ENCODE results near the gene OPALIN.

Gene OPALIN

GRCh38 chr10:96358851-96359540 is at the start of gene OPALIN:
Gene OPALIN, minus strand, starts transcription at chr10:96359002. Its CDS starts 106 bp downstream, at chr10:96358896.
- no peak for DNase-seq (ENCODE audit: low read depth)

GRCh38 chr10:96408201-96408600 is 49.4 kb upstream of the OPALIN start:
- no peak for DNase-seq (ENCODE audit: low read depth)

DNA sequence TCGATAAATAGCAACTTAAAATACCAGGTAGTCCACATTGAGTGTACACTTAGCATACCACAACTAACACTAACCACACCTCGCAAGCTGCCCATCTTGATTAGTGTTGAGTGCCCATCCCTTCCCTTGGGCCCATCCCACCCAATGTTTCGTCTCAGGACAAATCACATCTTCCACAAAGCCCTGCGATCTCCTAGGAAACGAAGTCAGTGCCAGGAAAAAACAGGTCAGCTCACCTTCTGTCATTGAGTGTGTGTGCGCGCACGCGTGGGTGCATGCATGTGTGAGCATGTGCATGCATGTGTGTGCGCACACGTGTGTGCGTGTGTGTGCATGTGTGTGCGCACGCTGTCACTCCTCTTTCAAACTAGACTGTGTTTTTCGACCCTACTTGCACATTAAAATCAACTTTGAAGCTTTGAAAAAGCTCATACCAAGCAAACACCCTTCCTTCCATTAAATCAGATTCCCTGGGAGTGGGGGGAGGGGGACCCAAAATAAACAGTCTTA is 48.8 kb upstream of the OPALIN start:
- no peak for DNase-seq (ENCODE audit: low read depth)

GRCh38 chr10:96406091-96406490 is 47.3 kb upstream of the OPALIN start:
- DNase-seq (ENCODE audit: low read depth), result no peak

DNA sequence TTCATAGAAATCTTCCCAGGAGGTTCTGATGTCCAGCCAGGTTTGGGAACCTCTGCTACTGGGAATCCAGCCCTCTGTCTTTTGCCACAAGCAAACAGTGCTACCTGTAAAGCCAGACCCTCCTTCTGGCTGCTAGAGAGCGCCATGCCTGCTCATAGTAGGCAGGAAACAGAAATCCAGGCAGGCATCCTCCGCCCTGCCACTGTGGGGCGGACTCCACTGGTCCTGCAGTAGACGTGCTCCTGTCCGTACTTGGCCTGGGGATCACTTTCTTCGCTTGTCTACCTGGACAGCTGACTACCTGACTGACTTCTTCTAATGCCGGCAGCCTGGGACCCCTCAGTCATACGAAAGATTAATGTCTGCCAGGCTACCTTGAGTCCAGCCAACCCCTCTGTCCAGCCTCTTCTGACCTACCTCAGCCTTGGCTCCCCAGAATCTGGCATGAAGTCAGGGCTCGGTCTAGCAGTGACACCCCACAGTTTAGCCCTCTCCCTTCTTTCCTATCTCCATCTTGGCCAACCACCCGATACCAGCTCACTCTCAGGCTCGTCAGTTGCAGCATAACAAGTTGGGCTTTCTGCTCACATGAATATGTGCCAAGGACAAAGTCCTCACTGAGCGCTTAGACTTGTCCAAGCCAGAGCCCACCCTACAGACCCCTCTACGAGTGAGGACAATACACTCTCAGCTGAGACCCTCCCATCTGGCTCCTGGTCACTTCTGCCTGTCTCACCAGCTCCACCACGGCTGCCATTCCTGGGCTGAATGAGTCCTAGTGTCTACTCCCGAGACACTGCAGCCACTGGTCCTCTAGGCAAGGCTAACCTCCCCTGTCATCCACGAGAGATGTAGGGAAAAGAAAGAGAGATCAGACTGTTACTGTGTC is 43.9 kb upstream of the OPALIN start:
- no peak for DNase-seq (ENCODE audit: low read depth)

GRCh38 chr10:96401036-96401435 is 42.2 kb upstream of the OPALIN start:
- no peak for DNase-seq (ENCODE audit: low read depth)

DNA sequence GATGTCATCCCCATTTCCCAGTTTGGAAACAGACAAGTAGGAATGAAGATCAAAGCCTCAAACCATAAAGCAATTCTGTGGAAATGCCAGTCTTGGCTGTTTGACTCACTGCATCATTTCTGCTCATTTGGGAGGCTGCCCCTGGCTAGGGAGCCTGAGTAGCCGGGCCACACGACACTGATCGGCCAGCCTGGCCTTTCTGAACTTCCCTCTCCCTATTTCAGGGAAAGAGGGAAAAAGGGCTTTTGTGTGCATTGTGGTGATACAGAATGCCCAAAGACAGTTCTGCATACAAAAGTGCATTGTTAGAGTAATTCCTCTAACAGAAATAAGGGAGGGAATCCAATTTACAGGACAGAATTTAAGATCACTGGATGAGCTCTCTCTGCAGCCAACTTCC is 41.7 kb upstream of the OPALIN start:
- DNase-seq (ENCODE audit: low read depth), result no peak

DNA sequence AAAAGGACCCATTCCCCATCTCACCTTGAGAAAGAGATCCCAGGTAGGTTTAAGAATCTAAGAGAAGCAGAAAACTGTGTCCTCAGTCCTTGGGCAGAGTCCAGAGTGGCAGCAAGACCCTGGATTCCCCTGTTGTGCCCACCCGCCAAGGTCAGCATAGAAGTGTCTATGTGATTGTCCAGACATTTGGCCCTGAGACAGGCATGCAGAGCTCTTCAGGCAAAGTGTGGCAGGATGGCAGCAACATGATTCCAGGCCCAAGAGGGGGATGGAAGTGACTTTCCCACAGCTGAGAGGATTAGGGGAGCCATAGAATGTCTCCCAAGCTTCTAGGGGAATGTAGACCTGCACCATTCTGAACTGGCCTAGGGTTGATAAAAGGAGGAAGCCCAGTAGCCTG is 39.1 kb upstream of the OPALIN start:
- no peak for DNase-seq (ENCODE audit: low read depth)

- peak; percentile 31 for DNase-seq (ENCODE audit: low read depth)
Measured at GRCh38 chr10:96395931-96396877, 37.4 kb upstream of the OPALIN start.

DNA sequence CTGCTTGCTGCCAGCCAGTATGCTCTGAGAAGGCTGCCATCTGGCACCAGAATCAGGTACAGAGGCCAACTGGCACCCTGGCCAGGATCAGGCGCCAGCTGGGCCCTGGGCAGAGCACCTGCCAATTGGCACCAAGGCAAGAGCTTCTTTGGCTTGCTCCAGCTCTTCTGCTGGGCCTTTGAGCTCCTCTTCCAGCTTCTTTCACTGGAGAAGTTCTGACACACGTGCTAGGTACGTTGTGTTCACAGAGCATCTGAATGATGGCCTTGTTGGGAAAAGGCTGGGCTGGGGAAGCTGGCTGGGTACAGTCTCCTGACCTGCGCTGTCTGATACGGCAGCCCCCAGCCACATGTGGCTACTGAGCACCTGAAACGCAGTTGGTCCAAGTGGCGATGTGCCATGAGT is 31.7 kb upstream of the OPALIN start:
- no peak for DNase-seq (ENCODE audit: low read depth)

DNA sequence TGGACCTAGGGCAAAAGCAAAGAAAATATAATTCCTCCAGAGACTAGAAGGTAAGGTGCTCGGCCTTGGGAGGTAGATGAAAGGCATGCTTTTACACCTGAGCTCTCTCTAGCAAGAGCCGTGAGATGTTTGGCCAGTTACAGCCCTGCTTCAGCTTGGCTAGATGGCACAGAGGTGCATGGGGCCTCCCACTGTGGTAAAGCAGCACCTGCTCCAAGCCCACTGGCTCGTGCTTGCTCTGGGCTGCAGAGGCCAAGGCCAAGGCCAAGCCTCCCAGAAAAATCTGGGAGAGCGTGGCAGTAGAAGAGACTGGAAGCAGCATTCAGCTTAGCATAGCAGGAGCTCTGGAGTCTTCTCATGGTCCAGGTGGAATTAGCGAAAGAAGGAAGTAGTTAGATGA is 31.0 kb upstream of the OPALIN start:
- DNase-seq (ENCODE audit: low read depth), result no peak

GRCh38 chr10:96387601-96388000 is 28.8 kb upstream of the OPALIN start:
- peak; percentile 57 for DNase-seq (ENCODE audit: low read depth)

GRCh38 chr10:96387161-96387560 is 28.4 kb upstream of the OPALIN start:
- peak; percentile 14 for DNase-seq (ENCODE audit: low read depth)

GRCh38 chr10:96384506-96384905 is 25.7 kb upstream of the OPALIN start:
- DNase-seq (ENCODE audit: low read depth), result no peak

- no peak for DNase-seq (ENCODE audit: low read depth)
Measured at GRCh38 chr10:96380821-96381220, 22.0 kb upstream of the OPALIN start.

GRCh38 chr10:96379758-96380157 is 21.0 kb upstream of the OPALIN start:
- DNase-seq (ENCODE audit: low read depth), result no peak

DNA sequence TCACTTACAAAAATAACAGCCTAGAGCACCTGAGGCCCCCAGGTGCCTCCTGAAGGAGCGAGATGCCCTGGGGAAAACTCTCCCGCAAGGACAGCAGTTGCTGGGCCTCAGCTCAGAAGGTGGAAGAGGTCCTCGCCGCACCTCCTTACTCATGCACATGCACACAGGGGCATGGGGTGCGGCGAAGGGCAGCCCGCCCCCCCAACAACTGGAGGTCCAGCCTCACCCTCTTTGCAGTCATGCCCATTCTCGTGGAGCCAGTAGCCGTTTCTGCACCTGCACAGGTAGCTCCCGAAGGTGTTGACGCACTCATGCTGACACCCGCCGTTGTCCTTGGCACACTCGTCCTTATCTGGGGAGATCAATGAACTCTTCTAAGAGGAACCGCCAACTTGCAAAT is 19.9 kb upstream of the OPALIN start:
- DNase-seq (ENCODE audit: low read depth), result no peak

- DNase-seq (ENCODE audit: low read depth), result peak; percentile 20
Measured at GRCh38 chr10:96377816-96378294, 19.1 kb upstream of the OPALIN start.

GRCh38 chr10:96376483-96376882 is 17.7 kb upstream of the OPALIN start:
- no peak for DNase-seq (ENCODE audit: low read depth)

DNA sequence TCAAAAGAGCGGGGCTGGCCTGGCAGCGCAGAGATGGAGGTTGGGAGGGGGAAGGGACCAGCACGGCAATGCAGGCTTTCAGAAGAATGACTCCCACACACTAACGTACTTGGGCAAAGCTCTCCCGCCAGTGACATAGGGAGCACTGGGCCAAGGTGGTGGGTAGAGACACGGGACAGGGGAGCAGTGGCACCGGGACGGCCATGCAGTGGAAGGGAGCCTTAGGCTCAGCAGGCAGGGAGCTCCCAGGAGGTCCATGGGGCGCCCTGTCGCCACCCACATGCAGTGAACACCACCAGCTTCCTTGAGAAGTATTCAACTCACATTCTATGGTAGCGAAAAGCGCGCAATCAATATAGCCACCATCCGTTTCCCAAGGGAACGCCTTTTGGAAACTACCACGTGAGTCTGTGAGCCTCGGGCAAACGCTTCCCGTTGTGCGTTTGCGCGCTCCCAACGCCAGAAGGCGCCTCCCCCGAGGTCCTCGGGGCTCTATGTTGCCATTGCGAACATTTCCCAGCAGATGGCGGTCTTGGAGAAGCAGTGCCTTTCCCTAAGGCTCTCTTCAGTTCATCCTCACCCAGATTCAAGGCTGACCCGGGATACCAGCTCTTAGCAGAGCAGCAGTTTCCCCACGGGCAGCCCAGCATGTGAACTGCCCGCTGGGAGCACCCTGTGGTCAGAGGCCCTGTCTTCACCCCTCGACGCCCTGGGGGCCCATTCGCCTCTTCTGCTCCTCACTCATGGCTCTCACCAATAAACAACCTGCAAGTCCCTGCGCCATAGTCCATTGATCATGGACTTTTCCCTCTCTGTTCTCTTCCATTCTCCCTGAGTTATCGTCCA is 16.4 kb upstream of the OPALIN start:
- DNase-seq (ENCODE audit: low read depth), result peak; percentile 71

DNA sequence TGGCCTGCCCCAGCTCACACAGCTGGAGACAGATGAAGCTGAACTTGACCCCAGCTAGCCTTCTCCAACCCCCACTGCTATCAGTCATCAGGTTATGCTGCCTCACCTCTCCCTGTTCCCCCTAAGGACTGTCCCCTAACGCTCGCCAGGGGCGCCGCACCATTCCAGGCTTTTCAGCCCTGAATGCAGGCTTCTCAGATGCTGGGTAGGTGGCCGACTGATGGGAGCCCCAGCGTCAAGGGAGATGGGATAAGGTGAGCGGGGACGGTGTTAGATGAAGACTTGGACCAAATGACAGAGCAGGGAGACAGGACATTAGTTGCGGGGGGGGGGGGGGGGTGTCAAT is 15.8 kb upstream of the OPALIN start:
- DNase-seq (ENCODE audit: low read depth), result no peak

Data from GM04504 (cell line).